Naive thymus-derived CD4-positive, alpha-beta T cell (primary cell): Measurements from ENCODE around the gene CNTN4. TPM values are rescaled to one million over a fixed set of nuclear protein-coding genes. Genes with fewer than 3 reads are reported as not detected.
A peak's percentile ranks its signal among the peaks of the same experiment; 100 is the strongest.

Source experiments
- ATAC-seq: fragments of 150-1000 bp; cut with Tn5 transposase; 2 replicates; pipeline ENCODE4 v1.10.0; 2021; ENCODE audit warnings: mild to moderate bottlenecking, moderate library complexity
- CTCF ChIA-PET: fragments of 350-600 bp; sonication (Branson Sonifier 250); formaldehyde crosslinking; loops from one replicate; lab custom pipeline; 2021; ENCODE audit warnings: antibody characterized with exemption; lab: Charles Lee
- POLR2A ChIA-PET: fragments of 350-600 bp; sonication (Branson Sonifier 250); formaldehyde crosslinking; loops from one replicate; lab custom pipeline; 2021; ENCODE audit warnings: antibody characterized with exemption, inconsistent platforms; lab: Charles Lee
- DNase-seq, 9 donors: peaks; one replicate each; pipeline versions ENCODE4 v3.0.0 to v3.0.0-alpha.2; 2020 to 2022; ENCODE audit warnings: mixed read lengths in 1 of 9
- H3K27ac ChIP-seq: one replicate; pipeline ENCODE4 v1.7.0; 2013; ENCODE audit warnings: mild to moderate bottlenecking, low read depth, low read length, moderate library complexity
- H3K27me3 ChIP-seq, 2 donors: one replicate each; pipeline ENCODE4 v1.7.0; 2013; ENCODE audit warnings: low read length in 2 of 2, mild to moderate bottlenecking in 2 of 2, moderate library complexity in 2 of 2; ENCODE audit not compliant: control insufficient read depth in 2 of 2, insufficient read depth in 2 of 2
- H3K36me3 ChIP-seq, 3 experiments: 1 replicate in 2 of 3; 2 replicates in 1 of 3; pipeline ENCODE4 v1.7.0; 2013; ENCODE audit warnings: low read length in 3 of 3, mild to moderate bottlenecking in 3 of 3, moderate library complexity in 1 of 3; ENCODE audit not compliant: insufficient read depth in 3 of 3, control insufficient read depth in 2 of 3
- H3K4me1 ChIP-seq, 2 donors: one replicate each; pipeline ENCODE4 v1.7.0; 2013; ENCODE audit warnings: low read length in 2 of 2, mild to moderate bottlenecking in 2 of 2, moderate library complexity in 1 of 2; ENCODE audit not compliant: control insufficient read depth in 2 of 2, insufficient read depth in 2 of 2
- H3K4me3 ChIP-seq: 2 replicates; pipeline ENCODE4 v1.7.0; 2013; ENCODE audit warnings: mild to moderate bottlenecking, low read length
- H3K9me3 ChIP-seq, 3 experiments: 1 replicate in 2 of 3; 2 replicates in 1 of 3; pipeline ENCODE4 v1.7.0; 2013; ENCODE audit warnings: low read length in 3 of 3; ENCODE audit not compliant: control insufficient read depth in 2 of 3
- H3K27ac Mint-ChIP-seq, 9 donors: one replicate each; pipeline ENCODE4 v1.8.0; 2020 to 2022; ENCODE audit warnings: mixed read lengths in 9 of 9, mild to moderate bottlenecking in 8 of 9, moderate library complexity in 5 of 9, inconsistent platforms in 2 of 9
- H3K27me3 Mint-ChIP-seq, 5 donors: one replicate each; pipeline ENCODE4 v1.8.0; 2021 to 2022; ENCODE audit warnings: mixed read lengths in 5 of 5, mild to moderate bottlenecking in 1 of 5
- H3K36me3 Mint-ChIP-seq, 5 donors: one replicate each; pipeline ENCODE4 v1.8.0; 2020 to 2022; ENCODE audit warnings: mixed read lengths in 5 of 5, mild to moderate bottlenecking in 3 of 5, inconsistent platforms in 1 of 5
- H3K4me1 Mint-ChIP-seq, 7 donors: one replicate each; pipeline ENCODE4 v1.8.0; 2020 to 2022; ENCODE audit warnings: mixed read lengths in 7 of 7, mild to moderate bottlenecking in 3 of 7, inconsistent platforms in 1 of 7
- H3K4me3 Mint-ChIP-seq, 10 donors: one replicate each; pipeline ENCODE4 v1.8.0; 2020 to 2022; ENCODE audit warnings: mild to moderate bottlenecking in 10 of 10, mixed read lengths in 10 of 10, moderate library complexity in 6 of 10, inconsistent platforms in 2 of 10
- H3K9me3 Mint-ChIP-seq, 11 donors: one replicate each; pipeline ENCODE4 v1.8.0; 2020 to 2022; ENCODE audit warnings: mixed read lengths in 11 of 11, mild to moderate bottlenecking in 4 of 11, inconsistent platforms in 1 of 11, moderate library complexity in 1 of 11
- intact Hi-C, 2 donors: fragments of 100-400 bp; cut with micrococcal nuclease; formaldehyde crosslinking; loops; one replicate each; pipeline ENCODE4 v1.15.1; 2023
- polyA plus RNA-seq, 2 donors: library from polyadenylated mRNA; unstranded; fragments of 300-500 nt; fragmentation: Illumina TruSeq; gene quantifications; one replicate each; pipeline ENCODE4 v1.2.3, GENCODE V29; 2021
- total RNA-seq, 6 experiments: library from RNA in 5 of 6; stranded (reverse) in 5 of 6; gene quantifications; 1 replicate in 5 of 6; 2 replicates in 1 of 6; pipeline ENCODE4 v1.2.3 and lab custom pipeline; 2021 to 2026

Gene CNTN4
- total and polyA plus RNA-seq, 7 experiments from 2014 or later, result not detected

- POLR2A ChIA-PET, result no interaction called here
- CTCF ChIA-PET, result no interaction called here
- intact Hi-C loops, result no loop called here
- H3K27ac Mint-ChIP-seq, result no peak overlapping the region
- no peaks in the 10 kb centered on the region for H3K4me1 ChIP-seq
- H3K4me3 Mint-ChIP-seq, result peak overlapping the region in 9 of 10 donors; percentile 5 to 75 (median 45)
- no peaks in the 10 kb centered on the region for H3K36me3 ChIP-seq
- peaks cover 0 to 20% (median 11%) of the 10 kb centered on the region in 7 donors for H3K4me1 Mint-ChIP-seq
- no peaks in the 10 kb centered on the region for H3K9me3 ChIP-seq
- peaks cover 0 to 4% of the 10 kb centered on the region in 2 donors for H3K27me3 ChIP-seq
- no peak overlapping the region for H3K4me3 ChIP-seq
- H3K27ac ChIP-seq, result no peak overlapping the region
- H3K27me3 Mint-ChIP-seq, result peaks cover 53 to 76% (median 62%) of the 10 kb centered on the region in 5 donors
- peaks cover 0 to 4% (median 0%) of the 10 kb centered on the region in 5 donors for H3K36me3 Mint-ChIP-seq
- no peak for ATAC-seq
- peaks cover 0 to 9% (median 1%) of the 10 kb centered on the region in 11 donors for H3K9me3 Mint-ChIP-seq
- no peak for DNase-seq
These were observed 1.1 kb downstream of the CNTN4 start for GRCh38 chr3:2099779-2100191.

- CTCF ChIA-PET, result no interaction called here
- H3K36me3 Mint-ChIP-seq, result no peaks in the 10 kb centered on the region
- POLR2A ChIA-PET, result no interaction called here
These were observed 7.8 kb downstream of the CNTN4 start for GRCh38 chr3:2106438-2106837.

GRCh38 chr3:2110597-2111117 is 12.0 kb downstream of the CNTN4 start:
- DNase-seq (no peak), ATAC-seq (no peak)
- H3K27me3 Mint-ChIP-seq, result peaks cover 0 to 4% (median 0%) of the 10 kb centered on the region in 5 donors
- Histone ChIP-seq H3K36me3 (no peaks in the 10 kb centered on the region), H3K27ac (no peak overlapping the region), H3K9me3 (no peaks in the 10 kb centered on the region), H3K4me3 (no peak overlapping the region), H3K27me3 (no peaks in the 10 kb centered on the region), H3K4me1 (no peaks in the 10 kb centered on the region)
- no peaks in the 10 kb centered on the region for H3K36me3 Mint-ChIP-seq
- H3K9me3 Mint-ChIP-seq, result peaks cover 0 to 28% (median 7%) of the 10 kb centered on the region in 11 donors
- ChIA-PET CTCF (no interaction called here), POLR2A (no interaction called here)
- no peaks in the 10 kb centered on the region for H3K4me1 Mint-ChIP-seq
- intact Hi-C loops, result no loop called here
- no peak overlapping the region for H3K27ac Mint-ChIP-seq
- H3K4me3 Mint-ChIP-seq, result no peak overlapping the region

More at GRCh38 chr3:2106438-2106837, 7.8 kb downstream of the CNTN4 start:
- Histone ChIP-seq H3K27me3 (no peaks in the 10 kb centered on the region), H3K36me3 (no peaks in the 10 kb centered on the region), H3K27ac (no peak overlapping the region), H3K9me3 (no peaks in the 10 kb centered on the region), H3K4me3 (no peak overlapping the region), H3K4me1 (no peaks in the 10 kb centered on the region)
- Mint-ChIP-seq H3K27ac (no peak overlapping the region), H3K4me1 (no peaks in the 10 kb centered on the region), H3K9me3 (peaks cover 0 to 36% (median 5%) of the 10 kb centered on the region in 11 donors), H3K4me3 (no peak overlapping the region), H3K27me3 (peaks cover 3 to 30% (median 14%) of the 10 kb centered on the region in 5 donors)
- DNase-seq (no peak), ATAC-seq (no peak)
- intact Hi-C loops, result no loop called here

GRCh38 chr3:2114617-2115275 is 16.1 kb downstream of the CNTN4 start:
- Histone ChIP-seq H3K9me3 (no peaks in the 10 kb centered on the region), H3K4me3 (no peak overlapping the region), H3K36me3 (no peaks in the 10 kb centered on the region), H3K27ac (no peak overlapping the region), H3K4me1 (no peaks in the 10 kb centered on the region), H3K27me3 (no peaks in the 10 kb centered on the region)
- ATAC-seq, result no peak
- ChIA-PET CTCF (no interaction called here), POLR2A (no interaction called here)
- no peak overlapping the region for H3K27ac Mint-ChIP-seq
- H3K4me1 Mint-ChIP-seq, result no peaks in the 10 kb centered on the region
- intact Hi-C loops, result no loop called here
- peaks cover 0 to 9% (median 0%) of the 10 kb centered on the region in 5 donors for H3K27me3 Mint-ChIP-seq
- no peaks in the 10 kb centered on the region for H3K36me3 Mint-ChIP-seq
- DNase-seq, result no peak
- peaks cover 0 to 7% (median 0%) of the 10 kb centered on the region in 11 donors for H3K9me3 Mint-ChIP-seq
- no peak overlapping the region for H3K4me3 Mint-ChIP-seq

GRCh38 chr3:2130726-2131125 is 32.1 kb downstream of the CNTN4 start:
- Mint-ChIP-seq H3K4me1 (no peaks in the 10 kb centered on the region), H3K4me3 (no peak overlapping the region), H3K9me3 (peaks cover 0 to 7% (median 0%) of the 10 kb centered on the region in 11 donors), H3K27me3 (no peaks in the 10 kb centered on the region), H3K27ac (no peak overlapping the region), H3K36me3 (no peaks in the 10 kb centered on the region)
- H3K9me3 ChIP-seq, result no peaks in the 10 kb centered on the region
- ATAC-seq (no peak), DNase-seq (no peak)
- no peaks in the 10 kb centered on the region for H3K4me1 ChIP-seq
- intact Hi-C loops, result no loop called here
- H3K27ac ChIP-seq, result no peak overlapping the region
- H3K36me3 ChIP-seq, result no peaks in the 10 kb centered on the region
- H3K27me3 ChIP-seq, result no peaks in the 10 kb centered on the region
- POLR2A ChIA-PET, result no interaction called here
- CTCF ChIA-PET, result no interaction called here
- H3K4me3 ChIP-seq, result no peak overlapping the region

GRCh38 chr3:2133146-2133545 is 34.5 kb downstream of the CNTN4 start:
- Mint-ChIP-seq H3K9me3 (peaks cover 0 to 10% (median 2%) of the 10 kb centered on the region in 11 donors), H3K4me3 (no peak overlapping the region), H3K36me3 (no peaks in the 10 kb centered on the region), H3K4me1 (no peaks in the 10 kb centered on the region), H3K27me3 (no peaks in the 10 kb centered on the region), H3K27ac (no peak overlapping the region)
- Histone ChIP-seq H3K9me3 (no peaks in the 10 kb centered on the region), H3K27me3 (no peaks in the 10 kb centered on the region), H3K36me3 (no peaks in the 10 kb centered on the region), H3K4me3 (no peak overlapping the region), H3K4me1 (no peaks in the 10 kb centered on the region), H3K27ac (no peak overlapping the region)
- ChIA-PET POLR2A (no interaction called here), CTCF (no interaction called here)
- intact Hi-C loops, result no loop called here
- ATAC-seq, result no peak
- DNase-seq, result no peak

GRCh38 chr3:2137651-2138050 is 39.0 kb downstream of the CNTN4 start:
- Mint-ChIP-seq H3K27me3 (peaks cover 0 to 4% (median 0%) of the 10 kb centered on the region in 5 donors), H3K27ac (no peak overlapping the region), H3K36me3 (peaks cover 0 to 4% (median 0%) of the 10 kb centered on the region in 5 donors), H3K4me3 (no peak overlapping the region), H3K4me1 (no peaks in the 10 kb centered on the region), H3K9me3 (peaks cover 0 to 20% (median 4%) of the 10 kb centered on the region in 11 donors)
- DNase-seq, result no peak
- Histone ChIP-seq H3K36me3 (no peaks in the 10 kb centered on the region), H3K27me3 (no peaks in the 10 kb centered on the region), H3K4me3 (no peak overlapping the region), H3K9me3 (no peaks in the 10 kb centered on the region), H3K27ac (no peak overlapping the region), H3K4me1 (no peaks in the 10 kb centered on the region)
- POLR2A ChIA-PET, result no interaction called here
- CTCF ChIA-PET, result no interaction called here
- intact Hi-C loops, result no loop called here
- no peak for ATAC-seq
